Fibroblast of villous mesenchyme (primary cell): Measurements from ENCODE around the gene KCNK3. TPM values are rescaled to one million over a fixed set of nuclear protein-coding genes. Genes with fewer than 3 reads are reported as not detected.
A peak's percentile ranks its signal among the peaks of the same experiment; 100 is the strongest.

ENCODE experiments used
- DNase-seq: peaks from one replicate; pipeline ENCODE4 v3.0.0-alpha.2; 2010; ENCODE audit warnings: low read depth
- H3K4me3 ChIP-seq: 2 replicates; pipeline ENCODE4 v1.5.1; 2011; ENCODE audit warnings: low read depth, mild to moderate bottlenecking, low read length
- total RNA-seq: library from RNA; depleted of rRNA; stranded (reverse); fragments of >200 nt; gene quantifications from 2 replicates; pipeline ENCODE4 v1.2.3, GENCODE V29; 2012
- TF ChIP-seq, protein P1 (sequence below): IDR thresholded peaks from 2 replicates; pipeline ENCODE4 v1.5.1; 2012; ENCODE audit warnings: low read depth, mild to moderate bottlenecking, low read length; ENCODE audit not compliant: insufficient read depth

Gene KCNK3
- total RNA-seq, 1 donor: under 0.01 TPM

DNA sequence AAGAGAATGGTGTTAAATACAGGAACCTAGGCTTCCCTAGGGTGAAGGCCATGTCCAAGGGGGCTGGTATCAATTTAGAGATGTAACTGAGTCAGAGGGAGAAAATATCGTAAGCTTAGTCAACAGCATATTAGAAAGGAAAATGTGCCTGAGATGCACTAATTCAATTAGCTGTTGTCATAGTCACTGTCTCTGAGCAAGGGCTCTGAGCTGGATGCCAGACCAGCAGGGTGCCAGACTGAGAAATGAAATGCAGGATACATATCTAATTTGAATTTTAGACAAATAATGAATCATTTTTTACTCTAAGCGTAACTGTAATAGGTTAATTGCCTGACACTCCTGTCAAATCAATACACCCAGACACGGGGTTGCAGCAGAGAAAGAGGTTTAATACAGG, 60.1 kb downstream of the KCNK3 start:
- no peak for DNase-seq
- TF ChIP-seq, protein P1, sequence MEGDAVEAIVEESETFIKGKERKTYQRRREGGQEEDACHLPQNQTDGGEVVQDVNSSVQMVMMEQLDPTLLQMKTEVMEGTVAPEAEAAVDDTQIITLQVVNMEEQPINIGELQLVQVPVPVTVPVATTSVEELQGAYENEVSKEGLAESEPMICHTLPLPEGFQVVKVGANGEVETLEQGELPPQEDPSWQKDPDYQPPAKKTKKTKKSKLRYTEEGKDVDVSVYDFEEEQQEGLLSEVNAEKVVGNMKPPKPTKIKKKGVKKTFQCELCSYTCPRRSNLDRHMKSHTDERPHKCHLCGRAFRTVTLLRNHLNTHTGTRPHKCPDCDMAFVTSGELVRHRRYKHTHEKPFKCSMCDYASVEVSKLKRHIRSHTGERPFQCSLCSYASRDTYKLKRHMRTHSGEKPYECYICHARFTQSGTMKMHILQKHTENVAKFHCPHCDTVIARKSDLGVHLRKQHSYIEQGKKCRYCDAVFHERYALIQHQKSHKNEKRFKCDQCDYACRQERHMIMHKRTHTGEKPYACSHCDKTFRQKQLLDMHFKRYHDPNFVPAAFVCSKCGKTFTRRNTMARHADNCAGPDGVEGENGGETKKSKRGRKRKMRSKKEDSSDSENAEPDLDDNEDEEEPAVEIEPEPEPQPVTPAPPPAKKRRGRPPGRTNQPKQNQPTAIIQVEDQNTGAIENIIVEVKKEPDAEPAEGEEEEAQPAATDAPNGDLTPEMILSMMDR: no peak
- no peak overlapping the region for H3K4me3 ChIP-seq

DNA sequence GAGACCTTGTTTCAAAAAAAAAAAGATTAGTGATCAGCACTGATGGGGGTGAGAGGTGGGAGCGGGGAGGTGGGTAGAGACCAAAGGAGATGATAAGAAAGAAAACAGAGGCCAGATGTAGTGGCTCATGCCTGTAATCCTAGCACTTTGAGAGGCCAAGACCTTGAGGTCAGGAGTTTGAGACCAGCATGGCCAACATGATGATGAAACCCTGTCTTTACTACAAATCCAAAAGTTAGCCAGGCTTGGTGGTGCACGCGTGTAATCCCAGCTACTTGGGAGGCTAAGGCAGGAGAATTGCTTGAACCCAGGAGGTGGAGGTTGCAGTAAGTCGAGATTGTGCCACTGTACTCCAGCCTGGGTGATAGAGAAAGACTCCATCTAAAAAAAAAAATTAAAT, 62.0 kb downstream of the KCNK3 start:
- TF ChIP-seq, protein P1: no peak
- H3K4me3 ChIP-seq: no peak overlapping the region
- DNase-seq: no peak

DNA sequence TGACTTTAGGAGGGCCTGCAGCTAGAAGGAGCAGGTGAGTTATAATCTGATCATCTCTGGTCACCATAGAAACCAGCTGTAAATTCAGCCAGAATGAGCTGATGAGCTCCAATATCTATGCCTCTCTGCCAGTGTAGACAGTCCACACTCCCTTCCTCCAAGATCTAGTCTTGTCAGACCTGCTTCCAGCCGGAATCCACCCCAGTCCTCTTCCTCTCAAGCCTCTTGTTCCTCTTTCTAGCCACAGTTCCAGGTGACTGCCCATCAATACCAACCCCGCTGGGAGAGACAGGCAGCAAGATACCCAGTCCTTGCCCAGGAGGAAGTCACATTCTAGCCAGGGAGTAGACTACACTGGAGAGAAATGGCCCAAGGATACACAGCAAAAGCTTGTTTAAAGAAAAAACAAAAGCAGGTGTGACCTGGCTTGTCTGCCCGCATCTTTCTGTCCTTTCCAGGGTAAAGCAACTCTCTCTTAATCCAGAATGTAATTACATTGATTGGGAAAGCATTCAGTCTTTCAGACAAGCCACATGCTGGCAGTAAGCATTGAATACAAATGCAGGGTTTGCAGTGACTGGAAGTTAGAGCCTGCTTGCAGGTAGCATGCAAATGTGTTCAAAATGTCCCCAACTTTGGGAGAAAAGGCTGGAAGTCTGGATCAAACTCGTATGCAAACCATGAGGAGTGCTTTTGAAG, 62.6 kb downstream of the KCNK3 start:
- no peak overlapping the region for H3K4me3 ChIP-seq
- TF ChIP-seq, protein P1: no peak
- DNase-seq: no peak

DNA sequence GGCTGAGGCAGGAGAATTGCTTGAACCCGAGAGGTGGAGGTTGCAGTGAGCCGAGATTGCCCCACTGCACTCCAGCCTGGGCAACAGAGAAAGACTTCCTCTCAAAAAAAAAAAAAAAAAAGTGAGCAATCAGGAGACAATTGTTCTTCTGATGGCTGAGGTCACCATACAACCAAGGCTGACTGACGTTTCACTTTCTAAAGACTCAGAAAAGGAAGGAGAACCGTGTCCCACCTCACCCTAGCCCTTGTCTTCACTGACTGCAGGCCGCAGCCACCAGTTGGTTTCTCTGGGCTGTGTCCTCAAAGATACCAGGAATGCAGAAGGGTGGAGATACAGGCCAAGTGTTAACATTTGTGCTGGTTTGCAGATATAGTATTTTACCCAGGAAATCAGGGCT, 63.8 kb downstream of the KCNK3 start:
- no peak overlapping the region for H3K4me3 ChIP-seq
- DNase-seq: no peak
- TF ChIP-seq, protein P1: no peak

DNA sequence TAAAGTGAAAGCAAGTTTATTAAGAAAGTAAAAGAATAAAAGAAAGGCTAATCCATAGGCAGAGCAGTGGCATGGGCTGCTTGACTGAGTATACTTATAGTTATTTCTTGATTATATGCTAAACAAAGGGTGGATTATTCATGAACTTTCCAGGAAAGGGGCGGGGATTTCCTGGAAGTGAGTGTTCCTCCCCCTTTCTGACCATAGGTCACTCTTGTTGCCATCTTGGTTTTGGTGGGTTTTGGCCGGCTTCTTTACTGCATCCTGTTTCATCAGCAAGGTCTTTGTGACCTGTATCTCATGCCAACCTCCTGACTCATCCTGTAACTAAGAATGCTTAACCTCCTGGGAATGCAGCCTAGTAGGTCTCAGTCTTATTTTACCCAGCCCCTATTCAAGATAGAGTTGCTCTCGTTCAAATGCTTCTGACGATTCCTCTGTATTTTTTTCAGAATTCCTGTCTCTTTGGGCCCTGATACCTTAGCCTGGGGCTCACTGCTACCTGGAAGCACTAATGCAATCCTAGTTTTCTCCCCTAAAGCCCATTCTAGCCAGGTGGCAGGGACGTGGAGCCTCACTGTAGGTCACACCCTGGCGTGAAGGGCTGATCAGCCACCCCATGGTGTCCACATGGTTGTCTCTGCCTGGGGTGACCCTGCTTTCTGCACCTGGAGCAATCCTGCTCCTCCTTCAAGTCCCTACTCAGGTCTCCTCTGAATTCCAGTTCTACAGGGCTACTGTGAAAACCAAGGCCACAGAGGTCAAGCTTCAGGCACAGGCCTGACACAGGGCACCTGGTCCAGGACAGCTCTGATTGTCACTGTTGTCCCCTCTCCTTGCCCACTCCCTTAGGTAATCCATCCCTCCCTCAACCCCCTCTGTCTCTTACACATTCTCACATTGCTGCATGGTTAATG, 65.6 kb downstream of the KCNK3 start:
- no peak overlapping the region for H3K4me3 ChIP-seq
- DNase-seq: peak; percentile 97
- TF ChIP-seq, protein P1: no peak

DNA sequence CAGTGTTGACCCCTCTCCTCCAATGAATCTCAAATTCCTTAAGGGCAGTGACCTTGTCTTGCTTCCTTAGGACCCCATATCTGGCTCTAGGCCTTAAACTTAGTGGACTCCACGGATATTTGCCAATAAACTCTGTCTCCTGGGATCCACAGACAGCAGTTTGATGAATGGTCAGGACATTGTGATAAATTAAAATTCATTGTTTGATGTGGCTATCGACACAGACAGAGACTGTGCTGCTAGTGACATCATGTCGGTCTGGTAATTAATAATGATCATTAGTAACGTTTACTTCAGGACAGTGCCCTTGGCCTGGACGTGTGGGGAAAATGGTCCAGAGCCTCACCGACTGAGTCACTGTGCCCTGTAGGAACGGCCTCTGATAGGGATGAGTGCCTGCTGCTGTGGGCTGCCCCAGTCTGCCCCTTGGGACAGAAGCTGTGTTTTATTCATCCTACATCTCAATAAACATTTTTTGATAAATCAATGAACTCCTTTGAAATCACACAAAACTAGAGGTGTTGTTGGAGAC, 66.3 kb downstream of the KCNK3 start:
- TF ChIP-seq, protein P1: no peak
- no peak overlapping the region for H3K4me3 ChIP-seq
- no peak for DNase-seq
